ENCODE results near the gene PTK6.

Gene PTK6

GRCh38 chr20:63552481-63553249 is 15.5 kb upstream of the PTK6 start:
- TF ChIP-seq FOXP2 (optimal IDR thresholded peaks at IDR 0.05; ENCODE audit: borderline replicate concordance, extremely low read depth, extremely low read length, insufficient read depth) (no peak), REST (IDR thresholded peaks at IDR 0.05; ENCODE audit: insufficient read depth in 1 of 2, low read depth in 2 of 2, low read length in 2 of 2) (no peak), TAF1 (IDR thresholded peaks at IDR 0.05; ENCODE audit: borderline replicate concordance, insufficient read depth, low read length) (no peak), SIN3A (IDR thresholded peaks at IDR 0.05; ENCODE audit: borderline replicate concordance, insufficient read depth, low read length) (no peak), POLR2AphosphoS5 (IDR thresholded peaks at IDR 0.05; ENCODE audit: low read depth, low read length) (no peak)

GRCh38 chr20:63551068-63551467 is 13.9 kb upstream of the PTK6 start:
- no peak for TF ChIP-seq FOXP2 (optimal IDR thresholded peaks at IDR 0.05; ENCODE audit: borderline replicate concordance, extremely low read depth, extremely low read length, insufficient read depth)
- no peak for TF ChIP-seq TAF1 (IDR thresholded peaks at IDR 0.05; ENCODE audit: borderline replicate concordance, insufficient read depth, low read length)
- TF ChIP-seq REST (IDR thresholded peaks at IDR 0.05; ENCODE audit: insufficient read depth in 1 of 2, low read depth in 2 of 2, low read length in 2 of 2), result no peak
- TF ChIP-seq SIN3A (IDR thresholded peaks at IDR 0.05; ENCODE audit: borderline replicate concordance, insufficient read depth, low read length), result no peak
- TF ChIP-seq POLR2AphosphoS5 (IDR thresholded peaks at IDR 0.05; ENCODE audit: low read depth, low read length), result no peak

GRCh38 chr20:63549679-63550282 is 12.6 kb upstream of the PTK6 start:
- no peak for TF ChIP-seq SIN3A (IDR thresholded peaks at IDR 0.05; ENCODE audit: borderline replicate concordance, insufficient read depth, low read length)
- TF ChIP-seq POLR2AphosphoS5 (IDR thresholded peaks at IDR 0.05; ENCODE audit: low read depth, low read length), result no peak
- TF ChIP-seq REST (IDR thresholded peaks at IDR 0.05; ENCODE audit: insufficient read depth in 1 of 2, low read depth in 2 of 2, low read length in 2 of 2), result no peak
- no peak for TF ChIP-seq TAF1 (IDR thresholded peaks at IDR 0.05; ENCODE audit: borderline replicate concordance, insufficient read depth, low read length)
- TF ChIP-seq FOXP2 (optimal IDR thresholded peaks at IDR 0.05; ENCODE audit: borderline replicate concordance, extremely low read depth, extremely low read length, insufficient read depth), result no peak

- no peak for TF ChIP-seq REST (IDR thresholded peaks at IDR 0.05; ENCODE audit: insufficient read depth in 1 of 2, low read depth in 2 of 2, low read length in 2 of 2)
- no peak for TF ChIP-seq SIN3A (IDR thresholded peaks at IDR 0.05; ENCODE audit: borderline replicate concordance, insufficient read depth, low read length)
- TF ChIP-seq TAF1 (IDR thresholded peaks at IDR 0.05; ENCODE audit: borderline replicate concordance, insufficient read depth, low read length), result no peak
- no peak for TF ChIP-seq POLR2AphosphoS5 (IDR thresholded peaks at IDR 0.05; ENCODE audit: low read depth, low read length)
- no peak for TF ChIP-seq FOXP2 (optimal IDR thresholded peaks at IDR 0.05; ENCODE audit: borderline replicate concordance, extremely low read depth, extremely low read length, insufficient read depth)
Measured at GRCh38 chr20:63549019-63549418, 11.8 kb upstream of the PTK6 start.
